ENCODE results near the gene IRF3.

IRF3 gene

GRCh38 chr19:49690656-49691242 is 25.1 kb upstream of the IRF3 start, which contains the start of gene CPT1C:
Gene CPT1C (plus strand): TSS chr19:49691116. CDS start chr19:49692253, 1,137 bp downstream.
- DNase-seq (no peak), ATAC-seq (replicated peaks) (peak; percentile 48 to 53)
- Mint-ChIP-seq H3K4me1 (peaks cover 29 to 43% of the 10 kb centered on the region in 2 donors), H3K36me3 (peaks cover 29 to 45% of the 10 kb centered on the region in 2 donors), H3K9me3 (no peaks in the 10 kb centered on the region), H3K4me3 (peak within 1 kb of the TSS; percentile 73 to 76), H3K27ac (peak within 1 kb of the TSS; percentile 37), H3K27me3 (peaks cover 29 to 47% of the 10 kb centered on the region in 2 donors)

GRCh38 chr19:49690079-49690655 is 24.5 kb upstream of the IRF3 start:
- peak overlapping the region; percentile 37 for H3K27ac Mint-ChIP-seq
- DNase-seq (no peak), ATAC-seq (replicated peaks) (peak; percentile 25 to 26)
- peak overlapping the region; percentile 73 to 76 for H3K4me3 Mint-ChIP-seq
- peaks cover 29 to 47% of the 10 kb centered on the region in 2 donors for H3K27me3 Mint-ChIP-seq
- peaks cover 35 to 50% of the 10 kb centered on the region in 2 donors for H3K36me3 Mint-ChIP-seq
- no peaks in the 10 kb centered on the region for H3K9me3 Mint-ChIP-seq
- peaks cover 33 to 49% of the 10 kb centered on the region in 2 donors for H3K4me1 Mint-ChIP-seq

- H3K9me3 Mint-ChIP-seq, result no peaks in the 10 kb centered on the region
- peak within 1 kb of the TSS; percentile 73 to 76 for H3K4me3 Mint-ChIP-seq
- H3K27me3 Mint-ChIP-seq, result peaks cover 29 to 43% of the 10 kb centered on the region in 2 donors
- ATAC-seq (replicated peaks) (peak; percentile 48 to 61), DNase-seq (no peak)
- peak within 1 kb of the TSS; percentile 51 for H3K27ac Mint-ChIP-seq
- peaks cover 33 to 49% of the 10 kb centered on the region in 2 donors for H3K4me1 Mint-ChIP-seq
- H3K36me3 Mint-ChIP-seq, result peaks cover 39 to 55% of the 10 kb centered on the region in 2 donors
Observed at GRCh38 chr19:49689133-49690078, 23.7 kb upstream of the IRF3 start, which contains the start of gene ADM5. Gene ADM5 (plus strand): TSS chr19:49689594. CDS start chr19:49689838, 244 bp downstream.

- H3K27me3 Mint-ChIP-seq, result peaks cover 26 to 38% of the 10 kb centered on the region in 2 donors
- DNase-seq (no peak), ATAC-seq (replicated peaks) (no peak)
- peak overlapping the region; percentile 17 to 23 for H3K4me3 Mint-ChIP-seq
- peaks cover 47 to 63% of the 10 kb centered on the region in 2 donors for H3K36me3 Mint-ChIP-seq
- H3K27ac Mint-ChIP-seq, result peak overlapping the region; percentile 10
- peaks cover 38 to 56% of the 10 kb centered on the region in 2 donors for H3K4me1 Mint-ChIP-seq
- H3K9me3 Mint-ChIP-seq, result no peaks in the 10 kb centered on the region
Observed at GRCh38 chr19:49688531-49689132, 23.0 kb upstream of the IRF3 start.

GRCh38 chr19:49687566-49688316 is 22.1 kb upstream of the IRF3 start:
- H3K27me3 Mint-ChIP-seq, result peaks cover 20 to 29% of the 10 kb centered on the region in 2 donors
- DNase-seq (no peak), ATAC-seq (replicated peaks) (no peak)
- peaks cover 48 to 64% of the 10 kb centered on the region in 2 donors for H3K36me3 Mint-ChIP-seq
- H3K27ac Mint-ChIP-seq, result peak overlapping the region; percentile 20
- H3K4me1 Mint-ChIP-seq, result peaks cover 38 to 58% of the 10 kb centered on the region in 2 donors
- H3K9me3 Mint-ChIP-seq, result no peaks in the 10 kb centered on the region
- no peak overlapping the region for H3K4me3 Mint-ChIP-seq

GRCh38 chr19:49687150-49687549 is 21.5 kb upstream of the IRF3 start:
- H3K9me3 Mint-ChIP-seq, result no peaks in the 10 kb centered on the region
- H3K4me1 Mint-ChIP-seq, result peaks cover 38 to 58% of the 10 kb centered on the region in 2 donors
- DNase-seq, result no peak
- no peak overlapping the region for H3K4me3 Mint-ChIP-seq
- H3K27ac Mint-ChIP-seq, result peak overlapping the region; percentile 79
- H3K36me3 Mint-ChIP-seq, result peaks cover 51 to 67% of the 10 kb centered on the region in 2 donors
- ATAC-seq (replicated peaks), result no peak
- peaks cover 20 to 23% of the 10 kb centered on the region in 2 donors for H3K27me3 Mint-ChIP-seq

- H3K27ac Mint-ChIP-seq, result peak overlapping the region; percentile 79
- no peak for DNase-seq
- no peaks in the 10 kb centered on the region for H3K9me3 Mint-ChIP-seq
- H3K27me3 Mint-ChIP-seq, result peaks cover 18 to 21% of the 10 kb centered on the region in 2 donors
- H3K36me3 Mint-ChIP-seq, result peaks cover 56 to 71% of the 10 kb centered on the region in 2 donors
- no peak for ATAC-seq (replicated peaks)
- peaks cover 38 to 58% of the 10 kb centered on the region in 2 donors for H3K4me1 Mint-ChIP-seq
- no peak overlapping the region for H3K4me3 Mint-ChIP-seq
Observed at GRCh38 chr19:49686503-49687088, 20.9 kb upstream of the IRF3 start.

- peaks cover 12 to 14% of the 10 kb centered on the region in 2 donors for H3K27me3 Mint-ChIP-seq
- DNase-seq (no peak), ATAC-seq (replicated peaks) (no peak)
- H3K36me3 Mint-ChIP-seq, result peaks cover 57 to 73% of the 10 kb centered on the region in 2 donors
- peak overlapping the region; percentile 65 for H3K27ac Mint-ChIP-seq
- H3K4me3 Mint-ChIP-seq, result no peak overlapping the region
- H3K4me1 Mint-ChIP-seq, result peaks cover 38 to 57% of the 10 kb centered on the region in 2 donors
- H3K9me3 Mint-ChIP-seq, result no peaks in the 10 kb centered on the region
Observed at GRCh38 chr19:49685845-49686332, 20.2 kb upstream of the IRF3 start.

GRCh38 chr19:49684983-49685553 is 19.4 kb upstream of the IRF3 start:
- Mint-ChIP-seq H3K9me3 (no peaks in the 10 kb centered on the region), H3K36me3 (peaks cover 55 to 70% of the 10 kb centered on the region in 2 donors), H3K4me1 (peaks cover 38 to 57% of the 10 kb centered on the region in 2 donors), H3K27ac (peak overlapping the region; percentile 65), H3K4me3 (no peak overlapping the region), H3K27me3 (peaks cover 4 to 6% of the 10 kb centered on the region in 2 donors)
- DNase-seq, result no peak
- ATAC-seq (replicated peaks), result no peak

- peak overlapping the region; percentile 56 for H3K27ac Mint-ChIP-seq
- peaks cover 39 to 57% of the 10 kb centered on the region in 2 donors for H3K4me1 Mint-ChIP-seq
- H3K9me3 Mint-ChIP-seq, result no peaks in the 10 kb centered on the region
- DNase-seq (no peak), ATAC-seq (replicated peaks) (peak in 1 of 2 donors; percentile 25)
- H3K36me3 Mint-ChIP-seq, result peaks cover 51 to 70% of the 10 kb centered on the region in 2 donors
- no peak overlapping the region for H3K4me3 Mint-ChIP-seq
- H3K27me3 Mint-ChIP-seq, result no peaks in the 10 kb centered on the region
Observed at GRCh38 chr19:49684251-49684982, 18.8 kb upstream of the IRF3 start.

- DNase-seq, result no peak
- ATAC-seq (replicated peaks), result no peak
- Mint-ChIP-seq H3K4me1 (peaks cover 39 to 57% of the 10 kb centered on the region in 2 donors), H3K9me3 (no peaks in the 10 kb centered on the region), H3K36me3 (peaks cover 47 to 64% of the 10 kb centered on the region in 2 donors), H3K27me3 (no peaks in the 10 kb centered on the region), H3K4me3 (no peak overlapping the region), H3K27ac (peak overlapping the region; percentile 62)
Observed at GRCh38 chr19:49683814-49684250, 18.2 kb upstream of the IRF3 start.

- no peaks in the 10 kb centered on the region for H3K9me3 Mint-ChIP-seq
- no peak overlapping the region for H3K27ac Mint-ChIP-seq
- ATAC-seq (replicated peaks) (no peak), DNase-seq (no peak)
- peaks cover 38 to 55% of the 10 kb centered on the region in 2 donors for H3K36me3 Mint-ChIP-seq
- no peaks in the 10 kb centered on the region for H3K27me3 Mint-ChIP-seq
- no peak overlapping the region for H3K4me3 Mint-ChIP-seq
- peaks cover 35 to 58% of the 10 kb centered on the region in 2 donors for H3K4me1 Mint-ChIP-seq
Observed at GRCh38 chr19:49682274-49682673, 16.6 kb upstream of the IRF3 start.
